GM18858 (cell line): ENCODE measurements around the gene DIPK1B.

ENCODE experiments used
- ATAC-seq: cut with Tn5 transposase; IDR thresholded peaks from one replicate; pipeline ENCODE4 v1.9.1; 2021; ENCODE audit not compliant: unreplicated experiment

The DIPK1B gene

GRCh38 chr9:136718345-136719194, 6.2 kb downstream of the DIPK1B start:
- ATAC-seq, result no peak

GRCh38 chr9:136719195-136719880, 7.0 kb downstream of the DIPK1B start:
- no peak for ATAC-seq

DNA sequence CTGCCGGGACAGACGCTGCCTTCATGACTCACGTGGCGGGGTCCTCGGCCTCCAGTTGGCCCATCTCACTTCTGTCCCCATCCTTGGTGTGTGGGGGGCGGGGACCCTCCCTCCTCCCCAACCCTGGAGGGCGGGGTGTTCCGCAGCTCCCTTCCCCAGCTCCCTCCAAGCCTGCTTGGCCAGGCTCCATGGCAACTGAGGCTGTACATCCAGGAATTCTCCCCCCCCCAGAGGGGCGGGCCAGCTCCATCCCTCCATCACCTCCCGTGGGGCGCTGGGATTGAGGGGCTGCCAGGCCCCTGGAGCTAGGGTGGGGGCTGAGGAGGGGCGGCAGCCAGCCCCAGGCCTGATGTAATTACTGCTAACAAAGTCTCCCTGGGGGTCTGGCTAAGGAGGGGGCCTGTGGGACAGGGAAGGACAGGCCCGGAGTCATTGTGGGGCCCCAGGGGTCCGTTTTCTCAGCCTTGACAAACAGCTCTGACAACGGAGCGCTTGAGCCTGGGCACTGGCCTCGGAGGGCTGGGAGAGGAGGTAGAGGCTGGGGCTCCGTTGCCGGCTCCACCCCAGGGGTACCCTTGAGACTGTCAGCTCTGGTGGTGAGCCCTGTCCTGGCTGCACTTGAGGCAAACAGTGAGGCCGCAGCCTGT, 8.0 kb downstream of the DIPK1B start:
- no peak for ATAC-seq

DNA sequence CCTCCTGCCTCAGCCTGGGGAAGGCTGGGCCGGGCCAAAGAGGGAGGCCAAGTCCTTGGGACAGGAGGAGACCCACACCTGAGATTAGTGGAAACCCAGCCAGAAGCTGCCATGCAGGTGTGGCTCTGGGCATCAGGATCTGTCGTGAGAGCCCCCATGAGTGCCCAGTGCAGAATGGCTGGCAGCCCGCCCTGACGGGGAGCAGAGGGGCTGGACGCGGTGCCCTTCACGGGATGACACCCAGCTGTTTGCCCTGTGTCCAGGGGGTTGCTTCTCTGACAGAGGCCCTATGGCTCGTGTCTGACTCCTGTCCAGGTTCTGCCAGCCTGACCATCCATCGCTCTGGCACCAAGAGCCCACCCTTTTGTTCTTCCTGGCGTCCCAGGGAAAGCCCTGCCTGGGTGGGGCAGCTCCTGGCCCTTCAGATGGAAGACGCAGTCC, 8.5 kb downstream of the DIPK1B start:
- ATAC-seq, result no peak

- ATAC-seq, result no peak
Observed at GRCh38 chr9:136721339-136722092, 9.1 kb downstream of the DIPK1B start.

- ATAC-seq, result no peak
Observed at GRCh38 chr9:136722093-136722968, 10.0 kb downstream of the DIPK1B start.

- ATAC-seq, result no peak
Observed at GRCh38 chr9:136722969-136723356, 10.6 kb downstream of the DIPK1B start.

- ATAC-seq, result no peak
Observed at GRCh38 chr9:136723362-136723976, 11.1 kb downstream of the DIPK1B start.

DNA sequence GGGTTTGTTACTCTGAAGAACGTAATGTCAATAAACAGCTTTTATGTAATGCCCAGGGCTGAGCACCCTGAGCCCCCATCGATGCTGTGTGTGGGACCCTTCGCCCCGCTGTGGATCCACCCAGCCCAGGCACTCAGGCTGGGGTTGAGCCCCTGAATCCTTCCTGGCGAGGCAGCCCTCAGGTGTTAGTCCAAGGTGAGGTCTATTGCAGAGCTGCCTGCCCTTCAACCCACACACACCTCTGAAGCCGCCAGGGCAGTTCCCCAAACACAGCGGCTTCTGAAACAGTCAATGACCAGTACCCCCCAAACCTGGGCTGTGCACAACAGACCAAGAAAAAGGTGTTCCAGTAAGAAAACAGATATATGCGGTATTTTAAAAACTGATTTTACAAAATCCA, 11.6 kb downstream of the DIPK1B start:
- no peak for ATAC-seq

GRCh38 chr9:136724772-136725171, 12.4 kb downstream of the DIPK1B start:
- no peak for ATAC-seq

DNA sequence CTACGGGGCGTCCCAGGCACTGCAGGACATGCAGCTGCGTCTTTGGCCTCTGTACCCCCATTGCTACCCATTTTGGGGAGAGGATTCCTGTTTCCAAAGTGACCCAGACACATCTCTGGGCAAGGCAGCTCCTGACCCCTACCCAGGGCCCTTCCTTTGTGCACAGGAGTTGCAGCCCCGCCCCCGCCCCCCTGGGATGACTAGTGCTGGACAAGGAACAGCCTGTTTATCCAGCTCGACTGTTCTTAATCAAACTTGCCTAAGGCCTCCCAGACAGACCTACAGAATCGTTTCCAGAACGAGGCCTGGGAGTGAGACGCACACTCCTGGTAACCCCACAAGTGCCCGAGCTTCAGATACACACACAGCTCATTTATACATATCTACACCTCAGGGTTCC, 13.2 kb downstream of the DIPK1B start:
- ATAC-seq, result no peak

- no peak for ATAC-seq
Observed at GRCh38 chr9:136726118-136726517, 13.7 kb downstream of the DIPK1B start.

- no peak for ATAC-seq
Observed at GRCh38 chr9:136726631-136727191, 14.3 kb downstream of the DIPK1B start.

DNA sequence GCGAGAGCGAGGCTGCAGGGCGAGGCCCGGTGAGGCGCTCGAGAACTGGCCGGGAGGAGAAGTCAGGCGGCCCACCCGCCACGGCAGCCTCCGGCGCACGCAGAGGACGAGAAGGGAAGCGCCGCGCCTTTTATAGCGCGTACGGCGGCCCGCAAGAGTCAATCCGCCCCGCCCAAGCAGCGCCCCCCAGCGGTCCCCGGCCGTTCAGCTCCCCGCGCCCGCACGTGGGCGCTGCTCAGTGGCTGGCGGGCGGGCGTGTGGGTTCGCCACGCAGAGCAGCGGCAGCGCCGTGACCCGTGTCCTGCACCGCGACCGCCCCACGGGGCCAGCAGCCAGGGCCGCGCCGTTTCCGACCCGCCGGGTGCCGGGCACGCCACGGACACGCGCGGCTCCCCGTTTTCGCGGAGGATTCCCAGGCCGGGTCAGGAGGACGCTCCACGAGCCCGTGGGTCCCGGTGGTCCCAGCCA, 15.7 kb downstream of the DIPK1B start:
- peak; percentile 39 for ATAC-seq

GRCh38 chr9:136728548-136729123, 16.3 kb downstream of the DIPK1B start:
- peak; percentile 7 for ATAC-seq

- ATAC-seq, result no peak
Observed at GRCh38 chr9:136729144-136729543, 16.8 kb downstream of the DIPK1B start.

- ATAC-seq, result no peak
Observed at GRCh38 chr9:136729926-136730325, 17.6 kb downstream of the DIPK1B start.

GRCh38 chr9:136732444-136733178, 20.2 kb downstream of the DIPK1B start:
- ATAC-seq, result no peak
